SKM-1 (cell line): ENCODE results near the gene CYP4F2.
"Not testable (repeated sequence)": the region's sequence is repeated elsewhere in the genome, so short reads cannot be mapped to it uniquely, and the experiment has no call there.

ENCODE experiments used
- DNase-seq: peaks from one replicate; lab custom pipeline; 2025; ENCODE audit not compliant: unreplicated experiment; lab: John Stamatoyannopoulos, UW

The CYP4F2 gene

GRCh38 chr19:15897738-15898276, at the start of gene CYP4F2:
Gene CYP4F2, minus strand, starts transcription at chr19:15898074. Its CDS starts 463 bp downstream, at chr19:15897611.
- DNase-seq: no peak

- DNase-seq: no peak
These were observed 47.4 kb upstream of the CYP4F2 start for GRCh38 chr19:15945301-15945700.

GRCh38 chr19:15944401-15944800, 46.5 kb upstream of the CYP4F2 start:
- no peak for DNase-seq

- DNase-seq: no peak
These were observed 39.9 kb upstream of the CYP4F2 start for GRCh38 chr19:15937771-15938170.

- no peak for DNase-seq
These were observed 39.1 kb upstream of the CYP4F2 start for GRCh38 chr19:15936950-15937349.

GRCh38 chr19:15936173-15936572, 38.3 kb upstream of the CYP4F2 start:
- no peak for DNase-seq

GRCh38 chr19:15935167-15935702, 37.4 kb upstream of the CYP4F2 start:
- no peak for DNase-seq

- DNase-seq: no peak
These were observed 36.6 kb upstream of the CYP4F2 start, which contains the start of gene CYP4F11 for GRCh38 chr19:15934332-15935078. Gene CYP4F11, minus strand, starts transcription at chr19:15934529. Its CDS starts 121 bp downstream, at chr19:15934408.

GRCh38 chr19:15933761-15934331, 36.0 kb upstream of the CYP4F2 start:
- not testable (repeated sequence) for DNase-seq

GRCh38 chr19:15928321-15928720, 30.4 kb upstream of the CYP4F2 start:
- no peak for DNase-seq

GRCh38 chr19:15926484-15926883, 28.6 kb upstream of the CYP4F2 start:
- no peak for DNase-seq

GRCh38 chr19:15923702-15924101, 25.8 kb upstream of the CYP4F2 start:
- no peak for DNase-seq

GRCh38 chr19:15922021-15922420, 24.1 kb upstream of the CYP4F2 start:
- DNase-seq: no peak

- no peak for DNase-seq
These were observed 21.4 kb upstream of the CYP4F2 start for GRCh38 chr19:15919243-15919642.

GRCh38 chr19:15915109-15915508, 17.2 kb upstream of the CYP4F2 start:
- DNase-seq: no peak

- DNase-seq: no peak
These were observed 16.0 kb upstream of the CYP4F2 start for GRCh38 chr19:15913830-15914229.

- no peak for DNase-seq
These were observed 15.5 kb upstream of the CYP4F2 start for GRCh38 chr19:15913384-15913783.

- DNase-seq: no peak
These were observed 13.8 kb upstream of the CYP4F2 start for GRCh38 chr19:15911599-15912235.

GRCh38 chr19:15905026-15905425, 7.2 kb upstream of the CYP4F2 start:
- DNase-seq: no peak

- not testable (repeated sequence) for DNase-seq
These were observed 5.0 kb upstream of the CYP4F2 start for GRCh38 chr19:15902898-15903297.

GRCh38 chr19:15902254-15902653, 4.4 kb upstream of the CYP4F2 start:
- DNase-seq: no peak

- DNase-seq: no peak
These were observed 2.6 kb upstream of the CYP4F2 start for GRCh38 chr19:15900504-15900903.
